ENCODE data around the gene ERI3.

GRCh38 chr1:44354268-44354839 lies 703 bp downstream of the ERI3 start:
- TF ChIP-seq GATA2 (IDR thresholded peaks at IDR 0.05; ENCODE audit: low read depth, low read length) (no peak), GATA3 (IDR thresholded peaks at IDR 0.05; ENCODE audit: low read depth, low read length) (no peak)

All from SH-SY5Y (cell line).